Adrenal gland (tissue), 5 donors: ENCODE results near the gene FNDC5.

Source experiments
- POLR2A ChIP-seq, 2 donors: fragments of 450-650 bp; IDR thresholded peaks; one replicate each; pipeline ENCODE4 v1.6.1; 2017; ENCODE audit warnings: antibody characterized with exemption in 2 of 2, mild to moderate bottlenecking in 2 of 2, moderate library complexity in 1 of 2
- TF ChIP-seq, protein P1 (sequence below), 6 experiments: fragments of 450-650 bp in 4 of 6; fragments of 200-600 bp in 2 of 6; sonication (generic) in 1 of 6; IDR thresholded peaks; 1 replicate in 5 of 6; 2 replicates in 1 of 6; pipeline versions ENCODE4 v1.5.1 to v1.8.0; 2016 to 2021; ENCODE audit warnings: antibody characterized with exemption in 6 of 6, mild to moderate bottlenecking in 2 of 6, moderate library complexity in 1 of 6
- donor health status: DM: no; HTN: no; CAD: no.

- TF ChIP-seq, protein P1, sequence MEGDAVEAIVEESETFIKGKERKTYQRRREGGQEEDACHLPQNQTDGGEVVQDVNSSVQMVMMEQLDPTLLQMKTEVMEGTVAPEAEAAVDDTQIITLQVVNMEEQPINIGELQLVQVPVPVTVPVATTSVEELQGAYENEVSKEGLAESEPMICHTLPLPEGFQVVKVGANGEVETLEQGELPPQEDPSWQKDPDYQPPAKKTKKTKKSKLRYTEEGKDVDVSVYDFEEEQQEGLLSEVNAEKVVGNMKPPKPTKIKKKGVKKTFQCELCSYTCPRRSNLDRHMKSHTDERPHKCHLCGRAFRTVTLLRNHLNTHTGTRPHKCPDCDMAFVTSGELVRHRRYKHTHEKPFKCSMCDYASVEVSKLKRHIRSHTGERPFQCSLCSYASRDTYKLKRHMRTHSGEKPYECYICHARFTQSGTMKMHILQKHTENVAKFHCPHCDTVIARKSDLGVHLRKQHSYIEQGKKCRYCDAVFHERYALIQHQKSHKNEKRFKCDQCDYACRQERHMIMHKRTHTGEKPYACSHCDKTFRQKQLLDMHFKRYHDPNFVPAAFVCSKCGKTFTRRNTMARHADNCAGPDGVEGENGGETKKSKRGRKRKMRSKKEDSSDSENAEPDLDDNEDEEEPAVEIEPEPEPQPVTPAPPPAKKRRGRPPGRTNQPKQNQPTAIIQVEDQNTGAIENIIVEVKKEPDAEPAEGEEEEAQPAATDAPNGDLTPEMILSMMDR (IDR thresholded peaks at IDR 0.05) = no peak
- TF ChIP-seq POLR2A (IDR thresholded peaks at IDR 0.05) = no peak
Observed at GRCh38 chr1:32816676-32817158, 54.0 kb downstream of the FNDC5 start.
